Thyroid gland (tissue), 4 donors: ENCODE results near the gene LRRC42. TPM values are rescaled to one million over a fixed set of nuclear protein-coding genes. Genes with fewer than 3 reads are reported as not detected.
"Not testable (repeated sequence)": the region's sequence is repeated elsewhere in the genome, so short reads cannot be mapped to it uniquely, and the experiment has no call there.

Experiments used
- DNase-seq, 2 donors: peaks; one replicate each; pipeline ENCODE4 v3.0.0-alpha.2; 2019
- H3K27ac ChIP-seq, 3 donors: fragments of 200-600 bp; sonication (generic); 1 replicate in 2 of 3; 2 replicates in 1 of 3; pipeline ENCODE4 v1.5.1; 2016 to 2019; ENCODE audit warnings: mild to moderate bottlenecking in 1 of 3, moderate library complexity in 1 of 3
- H3K27me3 ChIP-seq: fragments of 200-600 bp; sonication (generic); one replicate; pipeline ENCODE4 v1.5.1; 2019
- H3K36me3 ChIP-seq, 2 donors: fragments of 200-600 bp; sonication (generic); one replicate each; pipeline ENCODE4 v1.5.1; 2016 to 2019
- H3K4me1 ChIP-seq, 2 donors: fragments of 200-600 bp; sonication (generic); one replicate each; pipeline ENCODE4 v1.5.1; 2017 to 2019
- H3K4me3 ChIP-seq, 3 donors: fragments of 200-600 bp; sonication (generic); replicated peaks in 1 of 3; 1 replicate in 2 of 3; 2 replicates in 1 of 3; pipeline ENCODE4 v1.5.1; 2016; ENCODE audit warnings: mild to moderate bottlenecking in 1 of 3
- H3K9me3 ChIP-seq: fragments of 200-600 bp; sonication (generic); one replicate; pipeline ENCODE4 v1.5.1; 2017
- CTCF ChIP-seq, 6 experiments: fragments of 200-600 bp in 3 of 6; fragments of 450-650 bp in 3 of 6; sonication (generic) in 3 of 6; IDR thresholded peaks; one replicate each; pipeline ENCODE4 v1.5.1; 2016 to 2019; ENCODE audit warnings: antibody characterized with exemption in 6 of 6, mild to moderate bottlenecking in 2 of 6, inconsistent platforms in 1 of 6, moderate library complexity in 1 of 6
- POLR2A ChIP-seq, 2 donors: fragments of 450-650 bp; IDR thresholded peaks; one replicate each; pipeline ENCODE4 v1.6.1; 2017; ENCODE audit warnings: antibody characterized with exemption in 2 of 2, mild to moderate bottlenecking in 2 of 2, moderate library complexity in 1 of 2
- WGBS, 2 donors: methylation state at CpG; one replicate each; pipeline ENCODE4 v1.1.5; 2017; 5-methylcytosine and 5-hydroxymethylcytosine counted together
- intact Hi-C: fragments of 100-400 bp; cut with DNase I; formaldehyde crosslinking; loops from one replicate; pipeline ENCODE4 v1.15.1; 2023
- total RNA-seq, 4 donors: library from RNA; depleted of rRNA; stranded (reverse); fragments of >200 nt; gene quantifications; one replicate each; pipeline ENCODE4 v1.2.3, GENCODE V29; 2016

The LRRC42 gene
- total RNA-seq, 4 donors from 2014 or later: 28.7 to 39.4 (median 33.7) TPM

- no peak for DNase-seq
- Histone ChIP-seq H3K27ac (no peak overlapping the region), H3K4me1 (no peaks in the 10 kb centered on the region), H3K9me3 (no peaks in the 10 kb centered on the region), H3K4me3 (no peak overlapping the region), H3K27me3 (no peaks in the 10 kb centered on the region), H3K36me3 (peaks cover 37 to 57% of the 10 kb centered on the region in 2 donors)
- TF ChIP-seq POLR2A (IDR thresholded peaks at IDR 0.05) (no peak), CTCF (IDR thresholded peaks at IDR 0.05) (no peak)
- intact Hi-C loops: no loop called here
- WGBS, 2 donors: 93% methylated on average over 3 of the region's 3 CpGs
Observed at GRCh38 chr1:53966794-53967193, 20.6 kb downstream of the LRRC42 start.

GRCh38 chr1:53967409-53968124, 21.4 kb downstream of the LRRC42 start:
- no peak for TF ChIP-seq CTCF (IDR thresholded peaks at IDR 0.05)
- TF ChIP-seq POLR2A (IDR thresholded peaks at IDR 0.05): no peak
- Histone ChIP-seq H3K9me3 (no peaks in the 10 kb centered on the region), H3K36me3 (peaks cover 31 to 49% of the 10 kb centered on the region in 2 donors), H3K4me3 (no peak overlapping the region), H3K4me1 (no peaks in the 10 kb centered on the region), H3K27me3 (no peaks in the 10 kb centered on the region), H3K27ac (no peak overlapping the region)
- no peak for DNase-seq
- WGBS, 2 donors: 91% methylated on average over 7 of the region's 7 CpGs
- intact Hi-C loops: no loop called here

- Histone ChIP-seq H3K4me1 (no peaks in the 10 kb centered on the region), H3K4me3 (no peak overlapping the region), H3K27me3 (no peaks in the 10 kb centered on the region), H3K27ac (no peak overlapping the region), H3K9me3 (no peaks in the 10 kb centered on the region), H3K36me3 (peaks cover 26 to 44% of the 10 kb centered on the region in 2 donors)
- intact Hi-C loops: no loop called here
- no peak for TF ChIP-seq CTCF (IDR thresholded peaks at IDR 0.05)
- TF ChIP-seq POLR2A (IDR thresholded peaks at IDR 0.05): no peak
- WGBS, 2 donors: 85% methylated on average over 2 of the region's 2 CpGs
- DNase-seq: no peak
Observed at GRCh38 chr1:53968125-53968513, 22.0 kb downstream of the LRRC42 start.

- WGBS, 2 donors: 95 to 100% methylated on average over 2 of the region's 2 CpGs
Observed at GRCh38 chr1:53969323-53969722, 23.2 kb downstream of the LRRC42 start.

GRCh38 chr1:53971718-53972117, 25.6 kb downstream of the LRRC42 start:
- WGBS, 2 donors: 86 to 88% methylated on average over 2 of the region's 2 CpGs
- Histone ChIP-seq H3K4me3 (no peak overlapping the region), H3K4me1 (no peaks in the 10 kb centered on the region), H3K9me3 (no peaks in the 10 kb centered on the region), H3K27me3 (no peaks in the 10 kb centered on the region), H3K27ac (no peak overlapping the region), H3K36me3 (peaks cover 14 to 28% of the 10 kb centered on the region in 2 donors)
- no peak for DNase-seq
- intact Hi-C loops: no loop called here
- TF ChIP-seq POLR2A (IDR thresholded peaks at IDR 0.05) (no peak), CTCF (IDR thresholded peaks at IDR 0.05) (no peak)

More at GRCh38 chr1:53969323-53969722, 23.2 kb downstream of the LRRC42 start:
- H3K9me3 ChIP-seq, intact Hi-C loops, H3K27me3 ChIP-seq, DNase-seq, H3K4me3 ChIP-seq, H3K27ac ChIP-seq, H3K4me1 ChIP-seq: not testable (repeated sequence)
- H3K36me3 ChIP-seq: peaks cover 21 to 33% of the 10 kb centered on the region in 2 donors
